ENCODE results near the gene PNMA8A. TPM values are rescaled to one million over a fixed set of nuclear protein-coding genes. Genes with fewer than 3 reads are reported as not detected.

The PNMA8A gene
- total and polyA plus RNA-seq, 2 donors from 2014 or later, result 12.5 to 16.2 TPM

- Histone ChIP-seq H3K4me1 (ENCODE audit: control insufficient read depth in 2 of 3, insufficient read depth in 2 of 3, low read depth in 1 of 3, low read length in 3 of 3) (peaks cover 0 to 4% (median 2%) of the 10 kb centered on the region in 3 donors), H3K4me3 (ENCODE audit: low read length in 3 of 3) (no peak overlapping the region), H3K9ac (ENCODE audit: low read length in 3 of 3) (no peak overlapping the region), H3K9me3 (ENCODE audit: control insufficient read depth in 2 of 3, insufficient read depth in 1 of 3, low read length in 3 of 3) (no peaks in the 10 kb centered on the region), H3K27ac (ENCODE audit: low read depth in 2 of 2, low read length in 2 of 2) (no peak overlapping the region), H3K27me3 (ENCODE audit: control insufficient read depth, insufficient read depth, low read length) (no peaks in the 10 kb centered on the region), H3K36me3 (ENCODE audit: control insufficient read depth in 2 of 3, insufficient read depth in 3 of 3, low read length in 3 of 3) (no peaks in the 10 kb centered on the region)
- intact Hi-C loops (cut with DNase I), result no loop called here
- FAIRE-seq (no peak), DNase-seq (peak in 2 of 5 donors; percentile 56 to 84)
- TF ChIP-seq, protein P1, sequence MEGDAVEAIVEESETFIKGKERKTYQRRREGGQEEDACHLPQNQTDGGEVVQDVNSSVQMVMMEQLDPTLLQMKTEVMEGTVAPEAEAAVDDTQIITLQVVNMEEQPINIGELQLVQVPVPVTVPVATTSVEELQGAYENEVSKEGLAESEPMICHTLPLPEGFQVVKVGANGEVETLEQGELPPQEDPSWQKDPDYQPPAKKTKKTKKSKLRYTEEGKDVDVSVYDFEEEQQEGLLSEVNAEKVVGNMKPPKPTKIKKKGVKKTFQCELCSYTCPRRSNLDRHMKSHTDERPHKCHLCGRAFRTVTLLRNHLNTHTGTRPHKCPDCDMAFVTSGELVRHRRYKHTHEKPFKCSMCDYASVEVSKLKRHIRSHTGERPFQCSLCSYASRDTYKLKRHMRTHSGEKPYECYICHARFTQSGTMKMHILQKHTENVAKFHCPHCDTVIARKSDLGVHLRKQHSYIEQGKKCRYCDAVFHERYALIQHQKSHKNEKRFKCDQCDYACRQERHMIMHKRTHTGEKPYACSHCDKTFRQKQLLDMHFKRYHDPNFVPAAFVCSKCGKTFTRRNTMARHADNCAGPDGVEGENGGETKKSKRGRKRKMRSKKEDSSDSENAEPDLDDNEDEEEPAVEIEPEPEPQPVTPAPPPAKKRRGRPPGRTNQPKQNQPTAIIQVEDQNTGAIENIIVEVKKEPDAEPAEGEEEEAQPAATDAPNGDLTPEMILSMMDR (IDR thresholded peaks at IDR 0.05; ENCODE audit: borderline replicate concordance, extremely low read depth, insufficient read depth), result no peak
Observed at GRCh38 chr19:46466536-46467196, 4.7 kb downstream of the PNMA8A start.

- TF ChIP-seq, protein P1 (IDR thresholded peaks at IDR 0.05; ENCODE audit: borderline replicate concordance, extremely low read depth, insufficient read depth), result no peak
- Histone ChIP-seq H3K9ac (ENCODE audit: low read length in 3 of 3) (no peak overlapping the region), H3K4me1 (ENCODE audit: control insufficient read depth in 2 of 3, insufficient read depth in 2 of 3, low read depth in 1 of 3, low read length in 3 of 3) (no peaks in the 10 kb centered on the region), H3K27ac (ENCODE audit: low read depth in 2 of 2, low read length in 2 of 2) (no peak overlapping the region), H3K36me3 (ENCODE audit: control insufficient read depth in 2 of 3, insufficient read depth in 3 of 3, low read length in 3 of 3) (no peaks in the 10 kb centered on the region), H3K9me3 (ENCODE audit: control insufficient read depth in 2 of 3, insufficient read depth in 1 of 3, low read length in 3 of 3) (no peaks in the 10 kb centered on the region), H3K4me3 (ENCODE audit: low read length in 3 of 3) (no peak overlapping the region), H3K27me3 (ENCODE audit: control insufficient read depth, insufficient read depth, low read length) (no peaks in the 10 kb centered on the region)
- FAIRE-seq (no peak), DNase-seq (no peak)
- intact Hi-C loops (cut with DNase I), result no loop called here
Observed at GRCh38 chr19:46463516-46463915, 7.8 kb downstream of the PNMA8A start.

- no peak overlapping the region for H3K27ac ChIP-seq (ENCODE audit: low read depth in 2 of 2, low read length in 2 of 2)
- H3K36me3 ChIP-seq (ENCODE audit: control insufficient read depth in 2 of 3, insufficient read depth in 3 of 3, low read length in 3 of 3), result no peaks in the 10 kb centered on the region
- no peak overlapping the region for H3K4me3 ChIP-seq (ENCODE audit: low read length in 3 of 3)
- TF ChIP-seq, protein P1 (IDR thresholded peaks at IDR 0.05; ENCODE audit: borderline replicate concordance, extremely low read depth, insufficient read depth), result no peak
- no peaks in the 10 kb centered on the region for H3K4me1 ChIP-seq (ENCODE audit: control insufficient read depth in 2 of 3, insufficient read depth in 2 of 3, low read depth in 1 of 3, low read length in 3 of 3)
- FAIRE-seq, result no peak
- intact Hi-C loops (cut with DNase I), result no loop called here
- H3K9me3 ChIP-seq (ENCODE audit: control insufficient read depth in 2 of 3, insufficient read depth in 1 of 3, low read length in 3 of 3), result no peaks in the 10 kb centered on the region
- H3K27me3 ChIP-seq (ENCODE audit: control insufficient read depth, insufficient read depth, low read length), result no peaks in the 10 kb centered on the region
- H3K9ac ChIP-seq (ENCODE audit: low read length in 3 of 3), result no peak overlapping the region
- no peak for DNase-seq
Observed at GRCh38 chr19:46461537-46461936, 9.8 kb downstream of the PNMA8A start.

DNA sequence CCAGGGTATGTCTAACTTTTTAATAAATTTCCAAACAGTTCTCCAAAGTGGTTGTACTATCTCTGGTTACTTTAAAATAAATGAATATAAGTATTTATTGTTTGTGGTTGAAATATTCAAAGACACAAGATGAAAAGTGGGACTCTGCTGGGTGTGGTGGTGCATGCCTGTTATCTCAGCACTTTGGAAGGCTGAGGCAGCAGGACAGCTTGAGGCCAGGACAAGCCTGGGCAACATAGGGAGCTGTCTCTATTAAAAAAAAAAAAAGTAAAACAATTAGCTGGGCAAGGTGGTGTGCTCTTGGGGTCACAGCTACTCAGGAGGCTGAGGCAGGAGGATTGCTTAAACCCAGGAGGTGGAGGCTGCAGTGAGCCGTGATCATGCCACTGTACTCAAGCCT is 10.4 kb downstream of the PNMA8A start:
- Histone ChIP-seq H3K4me1 (ENCODE audit: control insufficient read depth in 2 of 3, insufficient read depth in 2 of 3, low read depth in 1 of 3, low read length in 3 of 3) (no peaks in the 10 kb centered on the region), H3K36me3 (ENCODE audit: control insufficient read depth in 2 of 3, insufficient read depth in 3 of 3, low read length in 3 of 3) (no peaks in the 10 kb centered on the region), H3K4me3 (ENCODE audit: low read length in 3 of 3) (no peak overlapping the region), H3K27ac (ENCODE audit: low read depth in 2 of 2, low read length in 2 of 2) (no peak overlapping the region), H3K9ac (ENCODE audit: low read length in 3 of 3) (no peak overlapping the region), H3K9me3 (ENCODE audit: control insufficient read depth in 2 of 3, insufficient read depth in 1 of 3, low read length in 3 of 3) (no peaks in the 10 kb centered on the region), H3K27me3 (ENCODE audit: control insufficient read depth, insufficient read depth, low read length) (no peaks in the 10 kb centered on the region)
- intact Hi-C loops (cut with DNase I), result no loop called here
- FAIRE-seq, result no peak
- DNase-seq, result no peak
- TF ChIP-seq, protein P1 (IDR thresholded peaks at IDR 0.05; ENCODE audit: borderline replicate concordance, extremely low read depth, insufficient read depth), result no peak
